GM23338 (cell line): ENCODE measurements around the gene CRTC1. TPM values are rescaled to one million over a fixed set of nuclear protein-coding genes. Genes with fewer than 3 reads are reported as not detected.
A peak's percentile ranks its signal among the peaks of the same experiment; 100 is the strongest.

Experiments
- ATAC-seq: fragments of 200-7000 bp; cut with Tn5 transposase; 3 replicates; pipeline ENCODE4 v1.9.1; 2020
- DNase-seq: peaks from one replicate; pipeline ENCODE4 v3.0.0-alpha.2; 2015; ENCODE audit warnings: low spot score
- H2AFZ ChIP-seq: fragments of 200-600 bp; sonication (generic); 2 replicates; pipeline ENCODE4 v1.8.0; 2016; ENCODE audit warnings: antibody characterized with exemption, mild to moderate bottlenecking, moderate library complexity
- H3F3A ChIP-seq: fragments of 200-600 bp; sonication (generic); replicated peaks from 2 replicates; pipeline ENCODE4 v1.8.0; 2017; ENCODE audit warnings: antibody characterized with exemption, mixed run types, low read depth
- H3K27ac ChIP-seq: fragments of 200-600 bp; sonication (generic); 2 replicates; pipeline ENCODE4 v1.6.1; 2016; ENCODE audit warnings: low read depth
- H3K27me3 ChIP-seq: fragments of 200-600 bp; sonication (generic); 2 replicates; pipeline ENCODE4 v1.8.0; 2016; ENCODE audit warnings: mild to moderate bottlenecking, mixed run types, moderate library complexity; ENCODE audit not compliant: insufficient read depth
- H3K36me3 ChIP-seq: fragments of 200-600 bp; sonication (generic); 2 replicates; pipeline ENCODE4 v1.8.0; 2016; ENCODE audit warnings: mild to moderate bottlenecking; ENCODE audit not compliant: insufficient read depth
- H3K4me1 ChIP-seq: fragments of 200-600 bp; sonication (generic); 2 replicates; pipeline ENCODE4 v1.8.0; 2016; ENCODE audit warnings: mild to moderate bottlenecking, moderate library complexity; ENCODE audit not compliant: insufficient read depth
- H3K4me2 ChIP-seq: fragments of 200-600 bp; sonication (generic); 2 replicates; pipeline ENCODE4 v1.7.1; 2017; ENCODE audit warnings: mixed run types
- H3K4me3 ChIP-seq: fragments of 200-600 bp; sonication (generic); 2 replicates; pipeline ENCODE4 v1.6.1; 2016; ENCODE audit warnings: mixed run types
- H3K79me2 ChIP-seq: fragments of 200-600 bp; sonication (generic); replicated peaks from 2 replicates; pipeline ENCODE4 v1.8.0; 2017; ENCODE audit warnings: mild to moderate bottlenecking; ENCODE audit not compliant: insufficient read depth
- H3K9me2 ChIP-seq: fragments of 200-600 bp; sonication (generic); 2 replicates; pipeline ENCODE4 v1.8.0; 2017; ENCODE audit not compliant: insufficient read depth
- H4K20me1 ChIP-seq: fragments of 200-600 bp; sonication (generic); replicated peaks from 2 replicates; pipeline ENCODE4 v1.8.0; 2017; ENCODE audit warnings: mild to moderate bottlenecking; ENCODE audit not compliant: insufficient read depth
- H3K27ac Mint-ChIP-seq: 2 replicates; pipeline ENCODE4 v1.8.0; 2020; ENCODE audit warnings: inconsistent platforms, mild to moderate bottlenecking, moderate library complexity, mixed read lengths
- H3K27me3 Mint-ChIP-seq: 3 replicates; pipeline ENCODE4 v1.8.0; 2022; ENCODE audit warnings: low read depth, mild to moderate bottlenecking, moderate library complexity, mixed read lengths, inconsistent platforms; ENCODE audit not compliant: insufficient read depth, poor library complexity
- H3K36me3 Mint-ChIP-seq: 3 replicates; pipeline ENCODE4 v1.8.0; 2021; ENCODE audit warnings: low read depth, mild to moderate bottlenecking, inconsistent platforms, moderate library complexity, mixed read lengths
- H3K4me1 Mint-ChIP-seq: 3 replicates; pipeline ENCODE4 v1.8.0; 2020; ENCODE audit warnings: mild to moderate bottlenecking, inconsistent platforms, mixed read lengths
- H3K4me3 Mint-ChIP-seq: 3 replicates; pipeline ENCODE4 v1.8.0; 2021; ENCODE audit warnings: moderate library complexity, mild to moderate bottlenecking, inconsistent platforms, mixed read lengths
- H3K9me3 Mint-ChIP-seq: 3 replicates; pipeline ENCODE4 v1.8.0; 2020; ENCODE audit warnings: moderate library complexity, mild to moderate bottlenecking, inconsistent platforms, mixed read lengths
- CREB1 ChIP-seq: fragments of 250-450 bp; sonication (Bioruptor Pico); IDR thresholded peaks from 2 replicates; pipeline ENCODE4 v1.5.0; 2020; ENCODE audit warnings: low read depth, mild to moderate bottlenecking, moderate library complexity
- ETS1 ChIP-seq: IDR thresholded peaks from 2 replicates; pipeline ENCODE4 v1.6.1; 2016; ENCODE audit warnings: antibody characterized with exemption
- EZH2 ChIP-seq: fragments of 200-600 bp; sonication (generic); IDR thresholded peaks from one replicate; pipeline ENCODE4 v1.8.0; 2017; ENCODE audit warnings: antibody characterized with exemption, mild to moderate bottlenecking, low read depth; ENCODE audit not compliant: unreplicated experiment
- EZH2phosphoT487 ChIP-seq: fragments of 200-600 bp; sonication (generic); IDR thresholded peaks from one replicate; pipeline ENCODE4 v1.8.1; 2018; ENCODE audit warnings: antibody characterized with exemption; ENCODE audit not compliant: unreplicated experiment
- JUNB ChIP-seq: IDR thresholded peaks from one replicate; pipeline ENCODE4 v1.6.1; 2016; ENCODE audit warnings: antibody characterized with exemption; ENCODE audit not compliant: unreplicated experiment
- STAT1 ChIP-seq: IDR thresholded peaks from one replicate; pipeline ENCODE4 v1.6.1; 2016; ENCODE audit warnings: antibody characterized with exemption; ENCODE audit not compliant: unreplicated experiment
- ZNF114 ChIP-seq: fragments of 250-450 bp; sonication (Bioruptor Pico); IDR thresholded peaks from 2 replicates; pipeline ENCODE4 v1.5.0; 2020; ENCODE audit warnings: mild to moderate bottlenecking, moderate library complexity
- ZNF331 ChIP-seq: fragments of 250-450 bp; sonication (Bioruptor Pico); IDR thresholded peaks from 2 replicates; pipeline ENCODE4 v1.5.0; 2020; ENCODE audit warnings: low read depth, mild to moderate bottlenecking, moderate library complexity
- ZNF462 ChIP-seq: fragments of 250-450 bp; sonication (Bioruptor Pico); IDR thresholded peaks from 2 replicates; pipeline ENCODE4 v1.5.0; 2020; ENCODE audit warnings: mild to moderate bottlenecking, moderate library complexity
- polyA plus RNA-seq: library from polyadenylated mRNA; unstranded; fragments of >200 nt; fragmentation: Nextera tagmentation; extraction: Ambion mirVana; gene quantifications from 2 replicates; pipeline ENCODE4 v1.2.1, GENCODE V29; 2016
- total RNA-seq: library from RNA; depleted of rRNA; stranded (reverse); fragments of >200 nt; shearing (Covaris generic); gene quantifications from 2 replicates; pipeline ENCODE4 v1.2.3, GENCODE V29; 2014

The CRTC1 gene
- total and polyA plus RNA-seq, 2 experiments from 2014 or later = 5.4 to 8.4 TPM

GRCh38 chr19:18700501-18701249, 17.2 kb downstream of the CRTC1 start (continued):
- TF ChIP-seq ZNF462 = no peak
- TF ChIP-seq ZNF331 = no peak
- TF ChIP-seq JUNB = no peak

- Histone ChIP-seq H3K4me1 (peaks cover 14% of the 10 kb centered on the region), H3K36me3 (no peaks in the 10 kb centered on the region), H3K4me3 (peak overlapping the region; percentile 52), H4K20me1 (peaks cover 50% of the 10 kb centered on the region), H3K9me2 (no peaks in the 10 kb centered on the region), H3K79me2 (peaks cover 40% of the 10 kb centered on the region), H3K4me2 (peak overlapping the region; percentile 83), H3K27me3 (no peaks in the 10 kb centered on the region), H3F3A (peaks cover 20% of the 10 kb centered on the region), H2AFZ (peak overlapping the region; percentile 78; the same call in 1 of the 2 replicates), H3K27ac (no peak overlapping the region)
- DNase-seq = no peak
- Mint-ChIP-seq H3K9me3 (no peaks in the 10 kb centered on the region), H3K4me3 (peak overlapping the region; percentile 66; the same call in 2 of the 3 replicates), H3K27ac (no peak overlapping the region), H3K4me1 (peaks cover 21% of the 10 kb centered on the region), H3K27me3 (peaks cover 21% of the 10 kb centered on the region), H3K36me3 (no peaks in the 10 kb centered on the region)
- ATAC-seq = peak; percentile 28
- TF ChIP-seq STAT1 = no peak
- TF ChIP-seq EZH2 = no peak
- TF ChIP-seq JUNB = no peak
- TF ChIP-seq CREB1 (CRISPR knock-in tag) = no peak
- no peak for TF ChIP-seq EZH2phosphoT487
- no peak for TF ChIP-seq ETS1
- no peak for TF ChIP-seq ZNF114 (CRISPR knock-in tag)
Observed at GRCh38 chr19:18701250-18701608, 17.7 kb downstream of the CRTC1 start.
